ACC112 (cell line): Measurements from ENCODE around the gene KCNK6.
"Not testable (repeated sequence)": the region's sequence is repeated elsewhere in the genome, so short reads cannot be mapped to it uniquely, and the experiment has no call there.

Experiments used
- H2AFZ ChIP-seq: fragments of 200-600 bp; sonication (generic); one replicate; pipeline ENCODE4 v1.6.0; 2017; ENCODE audit warnings: antibody characterized with exemption, low read length; ENCODE audit not compliant: unreplicated experiment
- H3K27ac ChIP-seq: fragments of 200-600 bp; sonication (generic); 2 replicates; pipeline ENCODE4 v1.5.1; 2014; ENCODE audit warnings: low read depth, mild to moderate bottlenecking, antibody characterized with exemption, low read length, moderate library complexity
- H3K27me3 ChIP-seq: fragments of 200-600 bp; sonication (generic); 2 replicates; pipeline ENCODE4 v1.6.1; 2014; ENCODE audit warnings: mild to moderate bottlenecking, antibody characterized with exemption, low read length, moderate library complexity, mixed read lengths; ENCODE audit not compliant: insufficient read depth
- H3K36me3 ChIP-seq: fragments of 200-600 bp; sonication (generic); 2 replicates; pipeline ENCODE4 v1.6.1; 2016; ENCODE audit warnings: mild to moderate bottlenecking, antibody characterized with exemption, low read length, moderate library complexity, mixed read lengths; ENCODE audit not compliant: insufficient read depth
- H3K4me1 ChIP-seq: fragments of 200-600 bp; sonication (generic); one replicate; pipeline ENCODE4 v1.6.1; 2016; ENCODE audit warnings: low read length, mixed read lengths; ENCODE audit not compliant: insufficient read depth, unreplicated experiment, control insufficient read depth
- H3K4me3 ChIP-seq: fragments of 200-600 bp; sonication (generic); 2 replicates; pipeline ENCODE4 v1.5.1; 2014; ENCODE audit warnings: mild to moderate bottlenecking, low read depth, low read length
- H3K79me2 ChIP-seq: fragments of 200-600 bp; sonication (generic); one replicate; pipeline ENCODE4 v1.6.0; 2016; ENCODE audit warnings: low read length; ENCODE audit not compliant: control insufficient read depth, unreplicated experiment, insufficient read depth

Gene KCNK6

DNA sequence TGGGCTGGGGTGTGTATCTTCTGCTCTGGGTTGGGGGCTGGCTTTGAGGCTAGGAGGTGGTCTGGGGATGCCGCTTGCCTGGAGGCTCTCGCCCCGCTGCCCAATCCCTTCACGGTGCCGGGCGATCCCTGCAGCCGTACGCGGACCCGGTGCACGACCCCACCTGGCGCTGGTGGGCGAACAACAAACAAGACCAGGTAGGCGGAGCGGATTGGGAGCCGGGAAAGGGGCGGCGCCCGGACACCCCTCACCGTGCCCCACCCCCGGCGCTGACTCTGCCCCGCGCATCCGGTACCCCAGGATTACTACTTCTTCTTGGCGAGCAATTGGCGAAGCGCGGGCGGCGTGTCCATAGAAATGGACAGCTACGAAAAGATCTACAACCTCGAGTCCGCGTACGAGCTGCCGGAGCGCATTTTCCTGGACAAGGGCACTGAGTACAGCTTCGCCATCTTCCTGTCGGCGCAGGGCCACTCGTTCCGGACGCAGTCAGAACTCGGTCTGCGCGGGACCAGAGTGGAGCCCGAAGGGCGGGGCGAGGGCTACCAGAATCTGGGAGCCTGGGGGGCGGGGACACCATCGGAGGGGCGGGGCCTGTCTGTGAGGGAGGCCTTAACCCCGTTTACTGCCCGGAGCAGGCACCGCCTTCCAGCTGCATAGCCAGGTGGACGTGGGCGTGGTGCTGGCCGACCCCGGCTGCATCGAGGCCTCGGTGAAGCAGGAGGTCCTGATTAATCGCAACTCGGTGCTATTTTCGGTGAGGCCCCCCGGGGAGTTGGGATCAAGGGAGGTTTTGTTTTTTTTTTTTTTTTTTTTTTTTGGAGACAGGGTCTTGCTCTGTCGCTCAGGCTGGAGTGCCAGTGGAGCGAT, 42.7 kb downstream of the KCNK6 start:
- Histone ChIP-seq H3K4me1 (no peaks in the 10 kb centered on the region), H3K79me2 (no peaks in the 10 kb centered on the region), H2AFZ (no peak overlapping the region), H3K27me3 (peaks cover 31% of the 10 kb centered on the region), H3K27ac (no peak overlapping the region), H3K36me3 (no peaks in the 10 kb centered on the region), H3K4me3 (peak overlapping the region; percentile 82)

GRCh38 chr19:38362946-38363688, 43.5 kb downstream of the KCNK6 start:
- H3K4me3 ChIP-seq, H2AFZ ChIP-seq, H3K79me2 ChIP-seq, H3K27ac ChIP-seq, H3K36me3 ChIP-seq, H3K4me1 ChIP-seq: not testable (repeated sequence)
- H3K27me3 ChIP-seq: peaks cover 29% of the 10 kb centered on the region

- Histone ChIP-seq H3K4me1 (no peaks in the 10 kb centered on the region), H3K4me3 (no peak overlapping the region), H3K27me3 (no peaks in the 10 kb centered on the region), H2AFZ (no peak overlapping the region), H3K27ac (no peak overlapping the region), H3K79me2 (no peaks in the 10 kb centered on the region), H3K36me3 (no peaks in the 10 kb centered on the region)
Observed at GRCh38 chr19:38367041-38367440, 47.4 kb downstream of the KCNK6 start.

- no peaks in the 10 kb centered on the region for H3K36me3 ChIP-seq
- no peak overlapping the region for H3K27ac ChIP-seq
Observed at GRCh38 chr19:38369584-38369983, 49.9 kb downstream of the KCNK6 start.

GRCh38 chr19:38370299-38370698, 50.7 kb downstream of the KCNK6 start:
- Histone ChIP-seq H3K79me2 (peaks cover 4% of the 10 kb centered on the region), H3K4me1 (no peaks in the 10 kb centered on the region), H2AFZ (no peak overlapping the region), H3K27ac (no peak overlapping the region), H3K4me3 (no peak overlapping the region), H3K27me3 (no peaks in the 10 kb centered on the region), H3K36me3 (no peaks in the 10 kb centered on the region)

More at GRCh38 chr19:38369584-38369983, 49.9 kb downstream of the KCNK6 start:
- Histone ChIP-seq H3K79me2 (no peaks in the 10 kb centered on the region), H2AFZ (no peak overlapping the region), H3K4me1 (no peaks in the 10 kb centered on the region), H3K27me3 (no peaks in the 10 kb centered on the region), H3K4me3 (no peak overlapping the region)

DNA sequence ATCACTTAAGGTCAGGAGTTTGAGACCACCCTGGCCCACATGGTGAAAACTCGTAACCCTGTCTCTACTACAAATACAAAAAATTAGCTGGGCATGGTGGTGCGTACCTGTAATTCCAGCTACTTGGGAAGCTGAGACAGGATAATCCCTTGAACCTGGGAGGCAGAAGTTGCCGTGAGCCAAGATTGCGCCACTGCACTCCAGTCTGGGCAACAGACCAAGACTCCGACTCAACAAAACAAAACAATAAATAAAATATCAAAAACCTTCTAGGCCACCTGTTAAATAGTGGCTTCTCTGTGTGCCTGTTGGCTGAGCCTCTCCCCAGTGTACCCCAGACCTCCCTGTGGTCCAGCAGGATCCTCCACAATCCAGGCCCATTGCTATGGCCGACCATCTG, 51.4 kb downstream of the KCNK6 start:
- H3K79me2 ChIP-seq: peaks cover 12% of the 10 kb centered on the region
- no peak overlapping the region for H3K27ac ChIP-seq
- no peak overlapping the region for H3K4me3 ChIP-seq
- no peak overlapping the region for H2AFZ ChIP-seq
- peaks cover 2% of the 10 kb centered on the region for H3K4me1 ChIP-seq
- no peaks in the 10 kb centered on the region for H3K27me3 ChIP-seq
- no peaks in the 10 kb centered on the region for H3K36me3 ChIP-seq

DNA sequence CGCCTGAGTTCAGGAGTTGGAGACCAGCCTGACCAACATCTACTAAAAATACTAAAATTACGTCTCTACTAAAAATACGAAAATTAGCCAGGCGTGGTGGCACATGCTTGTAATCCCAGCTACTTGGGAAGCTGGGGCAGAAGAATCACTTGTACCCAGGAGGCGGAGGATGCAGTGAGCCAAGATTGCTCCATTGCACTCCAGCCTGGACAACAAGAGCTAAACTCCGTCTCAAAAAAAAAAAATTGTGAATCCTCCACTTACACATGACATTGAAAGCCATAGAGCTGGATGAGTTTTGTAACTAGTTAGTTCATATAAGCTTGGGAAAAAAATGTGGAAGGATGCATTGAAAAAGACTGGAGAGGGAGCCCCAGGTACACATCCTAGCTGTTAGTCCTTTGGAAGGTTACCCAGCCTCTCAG, 54.3 kb downstream of the KCNK6 start:
- H2AFZ ChIP-seq: peak overlapping the region; percentile 97
- H3K79me2 ChIP-seq: peaks cover 33% of the 10 kb centered on the region
- peak overlapping the region; percentile 19; the same call in 1 of the 2 replicates for H3K27ac ChIP-seq
- peaks cover 4% of the 10 kb centered on the region; the same call in 1 of the 2 replicates for H3K36me3 ChIP-seq
- peak overlapping the region; percentile 89 for H3K4me3 ChIP-seq
- peaks cover 10% of the 10 kb centered on the region for H3K4me1 ChIP-seq
- no peaks in the 10 kb centered on the region for H3K27me3 ChIP-seq

GRCh38 chr19:38374332-38375097, 54.9 kb downstream of the KCNK6 start, which contains the start of gene PSMD8:
Gene PSMD8 (plus strand): TSS chr19:38374571. CDS start chr19:38374602, 31 bp downstream.
- Histone ChIP-seq H3K36me3 (peaks cover 4% of the 10 kb centered on the region; the same call in 1 of the 2 replicates), H3K27ac (peak within 1 kb of the TSS; percentile 62), H3K4me3 (peak within 1 kb of the TSS; percentile 89), H3K4me1 (peaks cover 10% of the 10 kb centered on the region), H3K79me2 (peaks cover 39% of the 10 kb centered on the region), H2AFZ (peak within 1 kb of the TSS; percentile 97), H3K27me3 (no peaks in the 10 kb centered on the region)

- H3K79me2 ChIP-seq: peaks cover 40% of the 10 kb centered on the region
- H3K27ac ChIP-seq: peak overlapping the region; percentile 62
- peak overlapping the region; percentile 89 for H3K4me3 ChIP-seq
- H2AFZ ChIP-seq: peak overlapping the region; percentile 21
- peaks cover 10% of the 10 kb centered on the region for H3K4me1 ChIP-seq
- peaks cover 4% of the 10 kb centered on the region; the same call in 1 of the 2 replicates for H3K36me3 ChIP-seq
- H3K27me3 ChIP-seq: no peaks in the 10 kb centered on the region
Observed at GRCh38 chr19:38375098-38375493, 55.5 kb downstream of the KCNK6 start.

DNA sequence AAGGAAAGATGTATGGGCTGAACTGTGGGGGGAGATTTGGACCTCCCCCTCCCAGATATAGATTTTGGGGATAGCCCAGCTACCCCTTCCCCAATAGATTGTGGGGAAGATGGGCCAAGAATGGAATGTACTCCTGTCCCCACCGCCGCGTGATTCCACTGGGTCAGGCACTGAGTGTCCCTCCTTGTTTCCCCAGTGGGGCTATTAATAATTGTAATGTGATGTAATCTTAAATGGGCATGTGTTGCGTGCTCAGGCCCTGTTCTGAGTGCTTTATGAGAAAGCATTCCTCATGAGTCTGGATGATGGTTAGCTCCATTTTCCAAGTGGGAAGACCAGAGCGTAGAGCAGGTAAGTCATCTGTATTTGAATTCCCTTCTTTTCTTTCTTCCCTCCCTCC, 56.1 kb downstream of the KCNK6 start:
- H3K27ac ChIP-seq: peak overlapping the region; percentile 62
- no peak overlapping the region for H2AFZ ChIP-seq
- peaks cover 10% of the 10 kb centered on the region for H3K4me1 ChIP-seq
- peaks cover 40% of the 10 kb centered on the region for H3K79me2 ChIP-seq
- peak overlapping the region; percentile 89 for H3K4me3 ChIP-seq
- H3K36me3 ChIP-seq: peaks cover 4% of the 10 kb centered on the region; the same call in 1 of the 2 replicates
- H3K27me3 ChIP-seq: no peaks in the 10 kb centered on the region
